Brain microvascular endothelial cell (primary cell): Measurements from ENCODE around the gene CDH13.

Experiments
- DNase-seq: peaks from one replicate; pipeline ENCODE4 v3.0.0-alpha.2; 2020
- H3K27ac ChIP-seq: fragments of 250-450 bp; sonication (Bioruptor Pico); 2 replicates; pipeline ENCODE4 v1.5.1; 2020; ENCODE audit warnings: mild to moderate bottlenecking, moderate library complexity
- H3K27me3 ChIP-seq: fragments of 250-450 bp; sonication (Bioruptor Pico); replicated peaks from 2 replicates; pipeline ENCODE4 v1.5.1; 2020; ENCODE audit warnings: mild to moderate bottlenecking
- H3K36me3 ChIP-seq: fragments of 250-450 bp; sonication (Bioruptor Pico); replicated peaks from 2 replicates; pipeline ENCODE4 v1.5.1; 2020; ENCODE audit warnings: mild to moderate bottlenecking
- H3K4me3 ChIP-seq: 2 replicates; pipeline ENCODE4 v1.5.1; 2011; ENCODE audit warnings: low read depth, mild to moderate bottlenecking, control low read depth, low read length, moderate library complexity
- in situ Hi-C: cut with HindIII; loops from 2 replicates; pipeline ENCODE4 v1.10.0; 2017; ENCODE audit warnings: low sequenced_read_pairs, low pct_ligation_motif_present
- TF ChIP-seq, protein P1 (sequence below): IDR thresholded peaks from 2 replicates; pipeline ENCODE4 v1.5.1; 2011; ENCODE audit warnings: low read depth, mild to moderate bottlenecking, moderate library complexity, low read length, control low read depth, inconsistent platforms; ENCODE audit errors: missing control alignments

The CDH13 gene

DNA sequence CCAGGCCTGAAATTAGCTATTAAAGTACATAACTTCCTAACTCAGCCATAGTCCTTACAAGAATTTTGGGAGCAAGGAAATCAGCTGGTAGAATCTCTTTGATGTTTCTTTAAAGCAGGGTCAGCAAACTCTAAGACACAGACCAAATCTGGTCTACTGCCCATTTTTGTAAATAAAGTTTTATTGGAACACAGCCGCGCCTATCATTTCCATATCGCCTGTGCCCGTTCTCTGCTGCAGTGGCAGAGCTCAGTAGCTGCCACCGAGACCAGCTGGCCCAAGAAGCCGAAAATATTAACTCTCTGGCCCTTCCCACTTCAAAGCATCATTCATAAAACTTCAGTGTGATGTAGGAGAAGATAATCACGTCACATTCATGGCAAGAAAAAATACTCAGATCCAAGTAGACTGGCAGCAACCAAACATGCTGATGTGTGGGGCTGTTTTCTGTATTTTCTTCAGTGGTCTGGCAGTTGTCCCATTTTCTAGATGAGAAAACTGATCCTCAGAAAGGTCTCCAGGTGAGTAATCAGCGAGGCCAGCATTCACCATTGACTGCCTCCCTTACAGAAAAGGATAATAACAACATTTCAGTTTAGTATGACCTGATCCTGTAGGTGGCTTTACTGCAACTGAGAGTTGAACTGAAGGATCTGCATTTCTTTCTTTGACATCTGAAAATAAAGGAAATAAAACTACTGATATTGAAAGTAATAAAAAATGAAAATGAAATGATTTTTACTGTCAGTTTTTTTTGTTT lies 1163.1 kb downstream of the CDH13 start:
- DNase-seq, result no peak
- no peaks in the 10 kb centered on the region for H3K36me3 ChIP-seq
- no peak overlapping the region for H3K4me3 ChIP-seq
- TF ChIP-seq, protein P1, sequence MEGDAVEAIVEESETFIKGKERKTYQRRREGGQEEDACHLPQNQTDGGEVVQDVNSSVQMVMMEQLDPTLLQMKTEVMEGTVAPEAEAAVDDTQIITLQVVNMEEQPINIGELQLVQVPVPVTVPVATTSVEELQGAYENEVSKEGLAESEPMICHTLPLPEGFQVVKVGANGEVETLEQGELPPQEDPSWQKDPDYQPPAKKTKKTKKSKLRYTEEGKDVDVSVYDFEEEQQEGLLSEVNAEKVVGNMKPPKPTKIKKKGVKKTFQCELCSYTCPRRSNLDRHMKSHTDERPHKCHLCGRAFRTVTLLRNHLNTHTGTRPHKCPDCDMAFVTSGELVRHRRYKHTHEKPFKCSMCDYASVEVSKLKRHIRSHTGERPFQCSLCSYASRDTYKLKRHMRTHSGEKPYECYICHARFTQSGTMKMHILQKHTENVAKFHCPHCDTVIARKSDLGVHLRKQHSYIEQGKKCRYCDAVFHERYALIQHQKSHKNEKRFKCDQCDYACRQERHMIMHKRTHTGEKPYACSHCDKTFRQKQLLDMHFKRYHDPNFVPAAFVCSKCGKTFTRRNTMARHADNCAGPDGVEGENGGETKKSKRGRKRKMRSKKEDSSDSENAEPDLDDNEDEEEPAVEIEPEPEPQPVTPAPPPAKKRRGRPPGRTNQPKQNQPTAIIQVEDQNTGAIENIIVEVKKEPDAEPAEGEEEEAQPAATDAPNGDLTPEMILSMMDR, result no peak
- in situ Hi-C loops, result no loop called here
- no peaks in the 10 kb centered on the region for H3K27me3 ChIP-seq
- no peak overlapping the region for H3K27ac ChIP-seq

DNA sequence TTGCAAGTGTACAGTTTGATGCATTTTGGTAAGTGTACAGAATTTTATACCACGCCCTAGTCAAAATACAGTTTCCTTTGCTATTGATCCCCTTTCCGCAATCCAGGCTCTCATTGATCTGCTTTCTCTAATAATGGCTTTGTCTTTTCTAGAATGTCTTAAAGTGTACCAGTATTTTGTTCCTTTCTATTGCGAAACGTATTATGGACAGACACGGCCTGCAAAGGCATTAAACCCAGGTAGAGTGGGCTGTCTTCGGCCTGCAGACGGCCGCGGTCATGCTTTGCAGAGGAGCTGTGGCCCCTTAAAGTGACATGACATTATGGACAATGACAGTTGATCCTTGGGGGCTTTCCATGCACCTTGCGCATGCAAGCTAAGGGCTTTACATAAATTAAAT lies 1165.1 kb downstream of the CDH13 start:
- no peaks in the 10 kb centered on the region for H3K27me3 ChIP-seq
- TF ChIP-seq, protein P1, result no peak
- H3K4me3 ChIP-seq, result no peak overlapping the region
- in situ Hi-C loops, result no loop called here
- no peaks in the 10 kb centered on the region for H3K36me3 ChIP-seq
- DNase-seq, result no peak
- H3K27ac ChIP-seq, result no peak overlapping the region

DNA sequence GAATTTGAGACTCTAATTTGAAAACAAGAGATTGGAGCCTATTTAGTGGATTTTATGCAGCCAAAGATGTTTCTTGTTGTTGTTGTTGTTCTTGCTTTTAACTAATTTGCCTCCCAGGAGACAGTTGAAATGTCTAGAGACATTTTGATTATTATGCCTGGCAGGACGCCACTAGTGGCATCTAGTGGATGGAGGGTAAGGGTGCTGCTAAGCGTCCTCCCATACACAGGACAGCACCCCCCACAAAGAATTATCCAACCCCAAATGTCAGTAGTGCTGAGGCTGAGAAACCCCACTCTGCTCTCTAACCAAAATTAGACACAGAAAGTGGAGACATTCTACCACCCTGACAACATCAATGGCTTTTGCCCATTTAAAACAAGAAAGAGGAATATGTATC lies 1165.6 kb downstream of the CDH13 start:
- H3K27ac ChIP-seq, result no peak overlapping the region
- H3K36me3 ChIP-seq, result no peaks in the 10 kb centered on the region
- DNase-seq, result no peak
- H3K4me3 ChIP-seq, result no peak overlapping the region
- in situ Hi-C loops, result no loop called here
- no peaks in the 10 kb centered on the region for H3K27me3 ChIP-seq
- TF ChIP-seq, protein P1, result peak; percentile 6

DNA sequence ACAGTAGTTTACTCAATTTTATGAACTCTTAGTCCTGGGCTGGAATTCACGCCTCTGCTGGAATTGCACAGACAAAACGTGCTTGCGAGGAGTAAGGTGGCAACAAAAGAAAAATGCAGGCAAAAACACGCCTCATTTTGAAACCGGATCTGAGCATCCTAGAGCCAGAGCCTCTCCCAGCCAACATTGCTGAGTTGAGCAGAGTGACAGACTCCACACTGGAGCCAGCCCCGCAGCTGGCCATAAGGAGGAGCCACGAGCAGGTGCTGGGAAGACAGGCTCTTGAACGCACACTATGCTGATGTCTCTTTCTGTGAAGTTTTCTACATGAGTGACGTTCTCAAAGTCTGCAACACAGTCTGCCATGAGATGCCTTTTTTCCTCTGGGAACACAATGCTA lies 1166.4 kb downstream of the CDH13 start:
- H3K36me3 ChIP-seq, result no peaks in the 10 kb centered on the region
- H3K27me3 ChIP-seq, result no peaks in the 10 kb centered on the region
- TF ChIP-seq, protein P1, result no peak
- in situ Hi-C loops, result no loop called here
- DNase-seq, result no peak
- H3K4me3 ChIP-seq, result no peak overlapping the region
- H3K27ac ChIP-seq, result no peak overlapping the region

DNA sequence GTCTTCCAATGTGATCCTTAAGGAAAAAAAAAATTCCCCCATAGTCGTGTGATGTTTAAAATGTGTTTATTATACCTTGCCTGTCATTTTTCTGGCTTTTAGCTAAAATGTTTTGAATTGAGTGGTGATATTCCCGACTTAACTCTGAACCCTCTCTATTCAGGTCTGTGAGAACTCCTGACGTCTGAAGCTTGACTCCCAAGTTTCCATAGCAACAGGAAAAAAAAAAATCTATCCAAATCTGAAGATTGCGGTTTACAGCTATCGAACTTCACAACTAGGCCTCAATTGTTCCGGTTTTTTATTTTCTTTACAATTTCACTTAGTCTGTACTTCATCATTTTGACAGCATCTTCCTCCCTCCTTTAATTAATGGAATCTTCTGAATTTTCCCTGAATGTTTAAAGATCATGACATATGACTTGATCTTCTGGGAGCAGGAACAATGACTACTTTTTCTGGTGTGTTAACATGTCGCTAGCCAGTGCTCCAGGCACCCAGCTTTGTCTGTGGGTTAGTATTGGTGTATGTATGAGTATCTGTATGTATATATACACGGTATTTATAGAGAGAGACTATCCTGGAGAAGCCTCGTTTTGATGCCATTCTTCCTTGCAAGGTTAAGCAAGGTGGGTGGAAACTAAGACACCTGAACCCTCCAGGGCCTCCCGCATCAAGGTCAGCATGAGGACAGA lies 1168.2 kb downstream of the CDH13 start:
- Histone ChIP-seq H3K36me3 (no peaks in the 10 kb centered on the region), H3K4me3 (no peak overlapping the region), H3K27me3 (no peaks in the 10 kb centered on the region), H3K27ac (no peak overlapping the region)
- TF ChIP-seq, protein P1, result no peak
- in situ Hi-C loops, result no loop called here
- DNase-seq, result no peak

DNA sequence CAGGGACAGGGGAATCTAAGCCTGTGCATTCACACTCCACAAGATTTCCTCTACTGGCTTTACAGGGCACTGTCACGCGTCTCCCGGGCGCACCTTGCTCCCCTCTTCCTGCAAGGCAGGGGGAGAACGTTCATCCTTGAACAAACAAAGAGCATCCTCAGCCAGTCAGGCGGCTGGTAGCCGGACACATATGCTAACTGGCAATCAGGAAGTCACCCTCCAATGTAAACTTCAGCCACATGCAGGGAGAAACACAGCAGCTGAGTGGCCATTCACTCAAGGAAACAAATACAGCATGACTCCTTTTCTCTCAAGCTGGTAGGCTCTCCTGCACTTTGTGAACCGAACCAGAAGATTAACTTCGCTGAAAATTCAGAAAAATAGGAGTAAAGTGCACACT lies 1170.2 kb downstream of the CDH13 start:
- in situ Hi-C loops, result no loop called here
- TF ChIP-seq, protein P1, result no peak
- Histone ChIP-seq H3K36me3 (no peaks in the 10 kb centered on the region), H3K27me3 (no peaks in the 10 kb centered on the region), H3K27ac (no peak overlapping the region), H3K4me3 (no peak overlapping the region)
- DNase-seq, result no peak
